Measurements from ENCODE around the gene DPP10. TPM values are rescaled to one million over a fixed set of nuclear protein-coding genes. Genes with fewer than 3 reads are reported as not detected.

DPP10 gene
- total RNA-seq: not detected in 2 replicates

GRCh38 chr2:114442510-114442909 is at the start of gene DPP10:
DPP10 (plus strand) TSS chr2:114442641.

Measured in smooth muscle cell of bladder (primary cell).